Measurements from ENCODE around the gene INPP5E.

The INPP5E gene

DNA sequence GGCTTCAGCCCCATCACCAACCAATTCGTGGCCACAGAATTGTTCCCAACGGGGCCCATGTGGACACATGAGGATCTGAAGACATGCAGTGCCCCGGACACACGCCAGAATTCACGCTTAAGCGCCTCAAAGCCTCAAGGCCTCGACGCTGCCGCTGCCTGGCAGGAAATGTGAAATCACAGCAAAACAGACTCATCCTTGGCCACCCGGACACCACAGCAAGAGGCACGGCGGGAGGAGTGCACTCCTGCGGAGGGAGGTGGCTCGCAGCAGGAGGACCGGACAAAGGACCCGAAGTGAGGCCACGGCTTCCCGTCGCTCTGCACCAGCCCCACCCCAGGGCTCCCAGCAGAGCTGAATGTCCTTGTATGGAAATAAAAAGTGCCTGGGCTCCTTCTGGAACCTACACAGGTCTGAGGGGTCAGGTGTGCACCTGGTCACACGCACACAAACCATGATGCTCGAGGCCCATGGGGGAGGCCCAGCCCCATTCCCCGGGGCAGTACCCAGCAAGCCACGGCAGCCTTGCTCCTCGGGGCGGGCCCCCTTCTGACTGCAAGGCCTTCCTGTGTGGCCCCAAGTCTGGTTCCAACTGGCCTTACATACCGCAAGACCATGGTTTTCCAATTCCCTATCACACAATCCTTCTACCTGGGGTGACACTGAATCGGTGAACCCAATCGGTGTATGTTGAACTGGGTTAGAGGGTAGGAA, 33.2 kb upstream of the INPP5E start:
- DNase-seq = no peak

DNA sequence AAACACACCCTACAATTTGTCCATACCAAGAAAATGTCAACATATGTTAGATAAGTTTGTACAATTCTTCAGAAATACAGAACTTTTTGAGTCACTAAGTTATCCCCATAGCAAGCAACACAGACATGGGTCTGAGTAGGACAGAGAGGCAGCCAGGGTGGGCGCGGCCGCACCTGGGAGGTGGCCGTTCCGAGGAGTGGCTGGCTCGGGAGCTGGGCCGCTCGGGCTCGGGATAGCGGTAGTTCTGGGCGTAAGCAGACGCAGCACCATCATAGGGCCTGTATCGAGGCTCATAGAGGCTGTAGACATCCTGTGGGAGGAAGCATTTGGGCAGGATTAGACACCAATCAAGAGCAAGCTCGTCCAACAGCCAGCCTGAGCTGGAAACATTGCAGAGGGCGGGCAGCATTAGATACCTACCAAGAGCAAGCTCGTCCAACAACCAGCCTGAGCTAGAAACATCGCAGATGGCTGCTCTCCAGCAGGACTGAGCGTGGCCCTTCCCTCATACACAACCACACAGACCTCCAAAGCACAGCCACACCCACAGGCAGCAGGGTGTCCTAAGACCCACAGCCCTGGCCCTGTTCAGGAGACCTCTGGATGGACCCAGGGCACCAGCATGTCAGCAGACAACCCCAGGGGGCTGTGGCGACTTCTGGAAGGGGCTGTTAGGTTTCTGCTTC, 32.3 kb upstream of the INPP5E start:
- DNase-seq = no peak

DNA sequence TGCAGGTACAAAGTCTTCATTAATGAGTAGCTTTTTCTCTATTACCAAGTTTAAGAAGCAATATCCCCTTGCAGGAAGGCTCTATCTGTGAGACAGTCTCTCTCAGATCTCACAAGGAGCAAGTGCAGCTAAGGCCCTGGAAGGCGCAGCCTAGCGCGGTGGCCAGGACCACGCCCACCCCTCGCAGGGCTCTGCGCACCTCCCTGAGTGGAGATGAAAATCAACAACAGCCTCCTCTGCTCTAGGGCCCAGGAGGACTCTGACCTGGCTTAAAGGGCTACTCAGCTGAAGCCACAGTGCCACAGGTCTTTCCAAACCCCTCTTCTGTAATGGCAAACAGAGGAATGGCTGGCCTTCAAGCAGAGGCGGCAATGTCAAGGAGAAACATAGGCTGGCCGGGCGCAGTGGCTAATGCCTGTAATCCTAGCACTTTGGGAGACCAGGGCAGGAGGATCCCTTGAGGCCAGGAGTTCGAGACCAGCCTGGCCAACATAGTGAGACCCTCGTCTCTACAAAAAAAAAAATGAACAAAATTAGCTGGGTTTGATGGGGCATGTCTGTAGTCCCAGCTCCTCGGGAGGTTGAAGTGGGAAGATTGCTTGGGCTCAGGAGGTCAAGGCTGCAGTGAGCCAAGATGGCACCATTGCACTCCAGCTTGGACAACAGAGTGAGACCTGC, 31.3 kb upstream of the INPP5E start:
- DNase-seq = no peak

DNA sequence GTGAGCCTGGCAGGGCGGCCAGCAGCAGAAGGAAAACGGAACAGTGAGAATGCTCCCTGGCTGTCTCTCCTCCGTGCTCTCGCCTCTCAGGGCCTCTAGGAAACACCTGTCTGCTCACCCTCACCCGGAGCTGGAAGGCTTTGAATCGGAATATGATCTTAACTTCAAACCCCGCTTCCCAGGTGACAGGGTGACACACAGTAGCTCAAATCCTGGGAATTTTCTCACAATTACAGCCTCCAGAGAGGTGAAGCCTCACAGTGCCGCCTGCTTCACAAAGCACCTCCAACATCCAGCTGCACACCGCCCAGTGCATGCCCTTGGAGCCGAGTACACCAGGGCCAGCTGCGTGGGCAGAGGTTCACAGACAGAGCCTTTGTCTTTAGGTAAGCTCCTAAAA, 30.7 kb upstream of the INPP5E start:
- DNase-seq = no peak

DNA sequence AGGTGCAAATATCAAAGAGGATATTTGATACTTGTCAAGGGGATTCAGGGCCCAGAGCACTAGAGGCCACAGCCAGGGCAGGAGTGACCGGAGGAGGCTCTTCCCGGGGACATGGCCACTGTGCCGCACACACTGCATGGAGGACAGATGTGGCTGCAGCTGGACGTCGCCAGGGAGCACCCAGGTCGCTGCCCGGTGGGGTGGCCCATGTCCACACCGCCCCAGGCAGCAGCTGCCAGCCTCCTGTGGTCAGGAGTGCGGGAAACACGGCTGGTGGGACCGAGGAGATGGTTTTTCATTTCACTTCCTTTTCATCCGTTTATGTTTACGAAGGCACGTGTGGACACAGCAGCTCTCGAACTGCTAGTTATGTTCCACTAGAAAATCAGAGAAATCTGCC, 28.1 kb upstream of the INPP5E start:
- no peak for DNase-seq

DNA sequence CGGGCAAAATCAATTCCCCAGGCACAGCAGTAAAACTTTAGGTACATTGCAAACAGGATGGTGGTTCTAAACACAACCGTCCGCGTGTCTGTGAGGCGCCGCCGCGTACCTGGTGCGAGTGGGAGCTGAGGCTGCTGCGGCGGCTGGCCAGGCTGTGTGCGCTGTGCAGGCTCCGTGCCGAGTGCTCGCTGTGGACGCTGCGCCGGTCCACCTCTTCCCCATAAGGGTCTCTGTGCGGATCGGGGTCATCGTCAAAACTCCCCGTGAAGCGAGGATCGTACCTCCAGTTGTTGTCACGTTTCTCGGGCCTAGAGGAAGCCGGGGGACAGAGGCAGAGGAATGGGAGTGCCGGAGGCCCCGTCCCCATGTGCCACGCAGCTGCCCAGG, 26.5 kb upstream of the INPP5E start:
- no peak for DNase-seq

DNA sequence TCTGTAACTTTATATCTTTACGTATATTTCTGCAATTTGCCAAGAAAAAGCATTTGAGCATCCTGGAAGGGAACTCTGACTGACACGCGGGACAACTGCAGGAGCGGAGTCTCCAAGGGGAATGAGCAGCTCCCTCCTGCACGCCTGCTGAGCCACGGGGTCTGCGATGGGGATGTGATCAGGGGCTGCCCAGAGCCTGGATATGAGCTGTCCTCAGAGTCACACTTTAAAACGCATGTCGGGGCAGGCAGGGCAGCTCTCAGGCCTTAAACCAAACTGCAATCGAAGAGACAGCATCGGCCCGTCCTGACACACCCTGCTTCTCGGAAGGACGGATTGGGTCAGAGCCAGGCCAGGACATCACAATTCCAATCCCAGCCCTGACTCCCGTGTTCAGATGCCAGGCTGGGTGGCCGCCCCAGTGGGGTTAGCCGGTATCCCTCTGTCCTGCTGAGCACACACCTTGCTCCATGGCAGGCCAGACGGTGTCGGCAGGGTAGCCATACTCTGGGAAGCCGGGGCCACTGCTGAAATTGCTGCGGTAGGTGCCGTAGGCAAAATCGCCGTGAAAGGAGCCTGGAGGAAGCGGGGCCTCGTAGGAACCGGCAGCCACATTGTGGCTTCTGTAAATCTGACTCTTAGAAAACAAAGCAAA, 26.0 kb upstream of the INPP5E start:
- no peak for DNase-seq

DNA sequence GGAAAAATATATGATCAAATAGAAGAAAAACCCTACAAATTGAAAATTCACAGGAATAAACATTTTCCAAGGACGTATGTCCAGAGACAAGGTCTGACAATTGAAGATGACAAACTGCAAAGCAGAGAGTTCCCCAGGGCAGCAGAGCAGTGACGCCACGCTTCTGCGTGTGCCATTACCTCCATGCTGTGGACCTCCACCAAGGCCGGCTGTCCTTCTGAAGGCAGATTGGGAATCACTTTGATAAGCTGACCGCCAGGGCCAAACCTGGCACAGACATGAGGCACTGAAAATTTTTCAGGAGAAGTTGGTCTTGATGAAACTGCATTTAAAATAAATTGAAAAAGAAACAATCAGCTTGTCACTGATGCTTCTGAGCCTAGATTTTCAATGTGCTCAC, 24.6 kb upstream of the INPP5E start:
- no peak for DNase-seq

DNA sequence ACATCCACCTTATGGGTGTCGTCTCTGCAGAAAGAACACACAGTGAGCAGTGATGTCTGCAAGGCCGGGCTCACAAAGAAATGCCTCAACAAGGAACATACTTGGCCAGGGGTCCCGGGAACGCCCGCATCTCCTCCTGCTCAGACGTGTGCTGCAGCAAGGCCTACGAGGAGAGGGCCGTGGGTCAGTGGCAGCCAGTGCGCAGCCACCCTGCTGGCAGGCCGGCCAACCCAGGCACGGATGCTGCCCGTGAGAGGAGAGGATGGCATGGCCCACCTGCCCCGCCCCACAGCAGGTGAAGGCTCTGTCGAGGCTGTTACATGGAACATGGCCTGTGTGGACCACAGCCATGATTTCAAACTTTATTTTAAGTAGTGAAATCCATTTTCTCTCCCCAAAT, 23.9 kb upstream of the INPP5E start:
- DNase-seq = no peak

DNA sequence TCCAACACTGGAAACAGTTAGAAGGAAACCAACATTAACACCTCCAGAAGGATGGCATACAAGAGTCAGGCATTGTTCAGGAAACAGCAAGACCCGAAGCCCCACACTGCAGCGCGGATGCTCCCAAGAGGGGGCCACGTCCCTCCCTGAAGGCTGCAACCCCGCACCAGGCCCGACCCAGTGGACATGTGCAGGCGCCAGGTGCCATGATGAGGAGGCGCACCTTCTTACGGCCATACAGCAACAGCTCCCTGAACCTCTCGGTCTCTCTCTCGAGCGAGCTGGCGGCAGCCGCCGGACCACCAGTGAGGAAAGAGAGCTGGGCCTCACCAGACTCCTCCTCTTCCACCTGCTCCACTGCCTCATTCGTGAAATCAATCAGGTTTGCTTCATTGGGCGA, 23.0 kb upstream of the INPP5E start:
- DNase-seq = no peak

DNA sequence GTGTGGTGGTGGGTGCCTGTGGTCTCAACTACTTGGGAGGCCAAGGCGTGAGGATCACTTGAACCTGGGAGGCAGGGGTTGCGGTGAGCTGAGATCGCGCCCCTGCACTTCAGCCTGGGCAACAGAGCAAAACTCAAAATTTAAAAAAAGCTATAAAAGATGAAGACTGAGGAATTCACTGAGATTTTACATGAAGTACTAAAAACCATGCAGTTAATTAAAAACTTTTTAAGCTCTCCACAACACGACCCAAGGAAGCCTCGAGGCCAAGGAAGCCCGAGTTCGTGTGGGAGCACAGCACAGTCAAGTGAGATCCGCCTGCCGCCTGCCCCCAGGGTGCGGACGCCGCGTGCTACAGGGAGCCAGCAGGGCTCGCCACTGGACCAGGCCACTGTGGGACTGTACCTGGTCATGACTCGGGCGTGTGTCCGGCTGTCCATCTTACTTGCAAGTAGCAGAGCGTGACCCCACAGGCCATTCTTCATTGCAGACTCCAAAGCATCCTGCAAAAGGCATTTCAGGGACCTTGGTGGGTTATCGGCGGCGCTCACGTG, 21.2 kb upstream of the INPP5E start:
- no peak for DNase-seq

DNA sequence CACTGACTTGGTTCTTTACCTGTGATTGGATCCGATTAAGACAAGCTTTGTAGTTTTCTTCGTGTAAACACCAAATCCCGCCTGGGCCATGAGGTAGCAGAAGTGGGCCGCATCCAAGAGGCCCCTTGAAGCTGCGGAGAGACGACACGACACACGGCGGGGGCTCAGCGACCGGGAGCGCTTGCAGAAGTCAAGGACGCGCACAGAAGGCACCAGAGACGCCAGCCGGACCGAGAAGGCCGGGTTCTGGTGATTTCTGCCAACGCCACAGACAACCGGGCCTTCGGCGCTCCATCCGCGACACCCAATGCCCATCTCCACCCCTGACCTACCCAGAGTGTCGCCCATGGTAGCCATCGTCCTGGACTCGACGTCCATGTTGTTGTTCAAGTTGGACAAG, 19.8 kb upstream of the INPP5E start:
- DNase-seq = no peak

DNA sequence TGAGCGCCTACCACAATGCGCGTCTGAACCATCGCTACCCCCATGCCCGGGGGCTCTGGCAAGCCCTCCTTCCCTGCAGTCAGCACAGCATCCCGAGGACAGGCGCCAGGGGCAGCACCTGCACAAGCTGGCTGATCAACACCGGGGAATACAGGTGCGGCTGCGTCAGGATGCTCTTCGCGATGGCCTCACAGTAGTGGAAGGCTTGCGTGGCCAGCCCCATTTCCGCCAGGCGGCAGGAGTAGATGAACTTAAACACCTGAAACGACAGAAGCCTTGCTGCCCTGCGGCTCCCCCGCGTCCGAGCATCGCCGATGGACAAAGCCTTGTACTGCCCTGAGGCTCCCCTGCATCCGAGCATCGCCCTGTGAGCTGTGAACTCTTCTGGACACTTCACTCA, 17.7 kb upstream of the INPP5E start:
- no peak for DNase-seq

DNA sequence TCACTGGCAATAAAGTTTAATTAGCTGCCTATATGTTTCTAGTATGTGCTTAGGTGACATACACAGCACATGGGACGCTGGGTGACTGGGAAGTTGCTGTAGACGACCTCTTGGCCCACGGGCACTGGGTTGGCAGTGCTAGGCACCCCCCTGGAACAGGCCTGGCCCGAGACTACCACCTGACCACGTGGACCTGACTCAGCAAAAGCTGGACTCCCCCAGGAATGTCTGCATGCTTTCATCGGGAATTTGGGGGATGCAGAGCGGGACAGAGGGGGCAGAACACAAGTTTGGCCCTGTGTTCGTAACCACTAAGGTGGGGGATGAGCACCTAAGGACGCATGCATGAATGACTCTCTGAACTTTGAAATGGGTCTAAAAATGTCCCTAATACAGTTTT, 16.6 kb upstream of the INPP5E start:
- no peak for DNase-seq

DNA sequence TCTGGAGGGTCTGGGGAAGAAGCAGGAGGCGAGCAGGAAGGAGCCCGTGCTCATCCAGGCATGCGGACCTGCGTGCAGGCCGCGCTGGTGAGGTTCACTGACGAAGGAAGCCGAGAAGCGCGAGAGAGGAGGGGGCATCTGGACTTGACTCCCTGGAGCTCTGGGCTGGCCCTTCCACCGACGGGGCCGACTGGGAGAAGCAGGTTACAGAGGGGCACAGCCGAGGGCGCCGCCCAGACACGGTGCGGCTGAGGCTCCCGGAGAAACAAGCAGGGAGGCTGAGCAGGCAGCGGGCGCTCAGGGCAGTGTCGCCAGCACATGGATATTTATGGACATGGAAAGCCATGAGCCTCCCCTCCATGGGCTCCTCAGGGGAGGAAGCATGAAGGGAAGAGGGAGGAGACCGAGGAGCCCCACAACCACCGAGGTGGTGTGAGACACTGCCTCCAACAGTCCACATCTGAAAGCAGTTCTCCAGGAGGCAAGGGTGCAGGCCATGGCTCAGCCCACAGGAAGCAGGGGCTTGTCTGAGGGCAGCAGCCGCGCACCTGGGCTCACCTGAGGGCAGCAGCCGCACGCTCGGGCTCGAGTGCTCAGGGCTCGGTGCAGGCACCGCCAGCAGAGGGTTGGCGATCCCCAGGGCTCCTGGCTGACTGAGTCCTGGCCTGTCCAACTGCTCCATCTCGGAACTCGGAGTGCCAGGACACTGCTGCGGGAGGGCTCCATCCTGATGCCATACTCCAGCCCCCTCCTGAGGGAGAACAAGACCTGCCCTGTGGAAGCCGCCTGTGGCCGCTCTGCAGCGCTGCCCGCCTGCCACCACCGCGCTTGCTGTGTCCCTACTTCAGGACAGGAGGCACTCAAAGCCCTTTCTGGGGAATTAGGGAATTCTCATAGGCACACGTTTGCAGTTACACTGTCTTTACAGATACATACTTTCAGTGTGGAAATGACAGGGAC, 15.7 kb upstream of the INPP5E start:
- DNase-seq = no peak

DNA sequence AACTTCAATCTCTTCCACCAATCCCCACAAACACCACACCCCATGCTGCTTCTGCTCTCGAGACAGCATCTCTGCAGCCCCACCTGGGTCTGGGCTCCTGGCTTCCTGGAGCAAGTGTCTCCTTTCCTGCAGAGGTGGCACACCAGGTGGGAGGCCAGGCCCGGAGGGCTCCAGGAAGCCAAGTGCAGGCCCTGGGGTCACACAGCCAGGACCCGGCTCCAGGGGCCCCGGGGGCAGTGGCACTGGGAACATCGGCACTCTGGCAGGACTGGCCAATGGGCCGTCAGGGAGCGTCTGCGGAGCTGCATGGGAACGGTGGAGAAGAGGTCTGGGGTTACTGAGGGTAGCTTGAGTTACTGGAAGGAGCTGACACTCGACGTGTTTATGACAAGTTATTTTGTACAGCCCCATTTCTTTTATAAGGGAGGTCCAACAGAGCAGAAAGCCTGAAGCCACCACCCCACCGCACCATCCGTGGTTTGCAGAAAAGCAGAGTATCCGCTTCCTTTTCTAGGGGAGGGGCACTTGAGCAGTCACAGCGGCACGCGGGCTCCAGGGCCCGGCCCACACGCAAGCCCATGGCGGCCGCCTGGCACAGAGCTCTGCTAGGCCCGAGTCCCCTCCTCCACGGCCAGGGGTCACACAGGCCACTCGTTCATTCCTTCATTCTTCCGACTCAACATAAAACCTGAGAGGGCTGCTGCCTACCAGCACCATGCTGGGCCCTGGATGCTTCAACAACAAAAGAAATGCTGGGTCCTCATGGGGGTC, 14.6 kb upstream of the INPP5E start:
- no peak for DNase-seq

DNA sequence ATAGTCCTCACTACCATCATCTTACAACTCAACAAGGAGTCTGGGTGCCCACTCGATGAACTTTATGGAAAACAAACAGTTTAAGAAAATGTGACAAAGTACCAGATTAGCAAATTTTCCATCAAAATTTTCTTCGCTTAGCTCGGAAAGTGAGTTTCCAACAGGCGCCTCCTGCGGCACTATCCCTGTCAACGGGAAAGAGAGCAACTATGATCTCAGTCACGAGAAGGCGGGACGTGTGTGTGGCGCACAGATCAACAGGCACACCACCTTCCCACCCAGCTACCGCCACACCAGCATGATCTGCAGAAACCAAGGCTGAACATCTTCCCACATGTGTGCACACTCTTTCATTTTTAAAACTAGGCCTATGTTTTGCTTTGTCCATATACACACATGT, 13.7 kb upstream of the INPP5E start:
- DNase-seq = no peak

DNA sequence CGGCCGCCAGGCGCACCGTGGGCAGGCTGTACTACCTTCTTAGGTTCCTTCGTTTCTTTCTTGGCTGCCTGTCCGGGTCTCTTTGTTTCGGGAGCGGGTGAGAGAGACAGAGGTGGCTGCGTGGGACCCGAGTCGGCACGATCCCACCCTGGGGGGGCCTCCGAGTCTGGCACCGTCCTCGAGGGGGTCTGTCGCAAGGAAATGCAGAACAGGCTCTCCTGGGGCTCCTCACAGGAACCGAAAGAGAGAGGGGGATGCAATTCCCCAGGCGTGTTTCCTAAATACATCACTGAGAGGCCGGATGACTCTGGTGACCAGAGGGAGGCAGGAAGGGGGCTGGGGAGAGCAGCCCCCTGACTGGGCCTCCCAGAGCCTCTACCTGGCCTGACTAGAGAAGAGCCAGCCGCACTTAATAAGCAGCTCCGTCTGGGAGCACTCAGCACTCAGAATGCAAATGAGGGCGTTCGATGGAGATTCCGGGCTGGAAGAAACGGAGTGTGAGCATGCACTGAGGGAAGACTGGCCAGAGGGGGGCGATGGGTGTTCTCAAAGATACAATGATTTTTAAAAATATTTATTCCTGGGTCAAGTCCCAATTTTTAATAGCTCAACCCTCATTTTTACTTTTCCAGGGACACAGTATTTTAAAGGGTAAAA, 11.7 kb upstream of the INPP5E start:
- DNase-seq = no peak

DNA sequence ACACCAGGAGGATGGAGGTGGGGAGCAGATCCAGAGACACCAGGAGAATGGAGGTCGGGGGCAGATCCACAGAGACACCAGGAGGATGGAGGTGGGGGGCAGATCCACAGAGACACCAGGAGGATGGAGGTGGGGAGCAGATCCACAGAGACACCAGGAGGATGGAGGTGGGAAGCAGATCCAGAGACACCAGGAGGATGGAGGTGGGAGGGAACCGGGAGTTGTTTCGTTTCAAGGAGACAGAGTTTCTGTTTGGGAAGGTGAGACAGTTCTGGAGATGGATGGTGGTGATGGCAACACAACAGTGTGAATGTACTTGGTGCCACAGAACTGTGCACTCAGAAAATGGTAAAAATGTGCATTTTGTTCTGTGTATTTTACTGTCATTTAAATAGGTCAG, 9.0 kb upstream of the INPP5E start:
- no peak for DNase-seq

DNA sequence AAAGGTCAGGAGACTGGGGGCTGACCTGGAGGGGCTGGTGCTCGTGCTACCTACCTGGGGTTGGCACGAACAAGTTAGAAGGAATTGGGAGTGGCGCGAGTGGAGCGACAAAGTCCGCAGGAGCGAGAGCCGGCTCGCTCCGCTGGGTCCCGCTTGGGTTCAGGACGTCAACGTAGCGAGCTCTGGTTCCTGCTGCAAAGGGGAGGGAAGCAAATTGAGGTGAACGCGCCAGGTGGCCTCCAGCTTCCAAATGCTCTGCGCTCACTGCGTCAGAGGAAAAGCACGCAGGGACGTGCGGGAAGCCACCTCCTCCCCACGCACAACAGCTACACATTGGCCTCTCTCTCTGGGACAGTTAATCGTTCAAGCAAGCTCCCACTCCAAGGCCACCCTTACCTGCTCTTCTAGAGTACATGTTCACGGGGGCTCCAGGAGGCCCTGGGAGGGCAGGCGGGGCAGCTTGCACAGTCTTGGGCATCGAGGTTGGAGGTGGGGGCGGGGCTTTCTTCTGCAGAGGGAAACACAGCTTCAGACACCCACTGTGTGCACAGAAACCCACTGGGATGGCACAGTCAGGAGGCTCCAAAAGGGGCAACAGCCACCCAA, 7.6 kb upstream of the INPP5E start:
- DNase-seq = no peak

DNA sequence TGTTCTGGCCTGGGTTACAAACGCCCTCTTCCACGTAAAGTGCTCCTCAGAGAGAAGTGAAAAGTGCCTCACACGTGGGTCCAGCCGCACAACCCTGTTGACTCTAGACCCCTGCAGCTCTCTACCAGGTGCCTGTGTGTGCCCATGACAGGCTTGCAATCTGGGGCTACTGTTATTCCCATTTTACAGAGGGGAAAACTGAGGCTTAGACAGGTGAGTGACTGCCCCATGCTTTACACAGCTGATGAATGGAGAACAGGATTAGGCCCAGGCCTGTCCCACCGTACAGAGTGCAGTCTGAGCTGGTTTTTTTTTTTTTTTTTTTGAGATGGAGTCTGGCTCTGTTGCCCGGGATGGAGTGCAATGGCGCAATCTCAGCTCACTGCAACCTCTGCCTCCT, 6.2 kb upstream of the INPP5E start:
- DNase-seq = no peak

All from NCI-H226 (cell line).